GM23248 (cell line): ENCODE measurements around the gene FAM131B.

Experiments
- EZH2 ChIP-seq: fragments of 200-600 bp; sonication (generic); IDR thresholded peaks from 2 replicates; pipeline ENCODE4 v1.6.1; 2018; ENCODE audit warnings: antibody characterized with exemption, mild to moderate bottlenecking; ENCODE audit not compliant: insufficient read depth, poor library complexity, severe bottlenecking
- EZH2phosphoT487 ChIP-seq: fragments of 200-600 bp; sonication (generic); IDR thresholded peaks from 2 replicates; pipeline ENCODE4 v1.6.1; 2018; ENCODE audit warnings: antibody characterized with exemption, moderate library complexity, mild to moderate bottlenecking, low read depth; ENCODE audit not compliant: insufficient read depth

- TF ChIP-seq EZH2 (no peak), EZH2phosphoT487 (no peak)
These were observed 13.9 kb upstream of the FAM131B start for GRCh38 chr7:143376396-143376795.
